ENCODE data around the gene ACTG2. TPM values are rescaled to one million over a fixed set of nuclear protein-coding genes. Genes with fewer than 3 reads are reported as not detected.

The ACTG2 gene
- polyA plus RNA-seq, 3 donors = not detected

DNA sequence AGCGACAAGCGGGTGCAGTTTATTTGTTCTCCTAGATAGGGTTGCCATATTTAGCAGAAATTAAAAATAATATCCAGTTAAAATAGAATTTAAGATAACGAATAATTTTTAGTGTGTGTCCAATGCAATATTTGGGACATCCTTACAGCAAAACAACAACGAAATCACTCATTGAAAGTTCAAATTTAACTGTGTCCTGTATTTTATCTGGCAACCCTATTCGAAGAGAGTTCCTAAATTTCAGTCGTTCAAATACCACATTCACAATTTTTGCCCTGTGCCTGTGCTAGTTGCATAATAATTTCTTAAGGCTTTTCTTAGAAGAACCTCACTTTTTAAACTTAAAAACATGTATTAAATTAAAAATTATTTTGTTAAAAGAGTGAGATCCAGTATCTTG lies 34.5 kb downstream of the ACTG2 start:
- Histone ChIP-seq H3K27ac (ENCODE audit: low read depth in 1 of 2, low read length in 2 of 2) (peak overlapping the region; percentile 98), H3K4me3 (replicated peaks in 1 of 3; ENCODE audit: low read depth in 2 of 3, low read length in 3 of 3) (peak overlapping the region; percentile 60 to 76 (median 74)), H3K36me3 (replicated peaks in 1 of 2; ENCODE audit: control insufficient read depth in 1 of 2, insufficient read depth in 2 of 2, low read length in 2 of 2) (peaks cover 0 to 11% of the 10 kb centered on the region in 2 donors), H3K4me2 (replicated peaks; ENCODE audit: extremely low read depth, low read length, poor library complexity, severe bottlenecking) (peak overlapping the region; percentile 77), H3K9ac (ENCODE audit: insufficient read depth, low read length, poor library complexity, severe bottlenecking) (peak overlapping the region; percentile 92), H3K9me3 (replicated peaks in 1 of 2; ENCODE audit: control insufficient read depth in 1 of 2, insufficient read depth in 1 of 2, low read length in 2 of 2) (no peaks in the 10 kb centered on the region), H3K79me2 (ENCODE audit: insufficient read depth, low read length) (peaks cover 62% of the 10 kb centered on the region), H2AFZ (ENCODE audit: insufficient read depth, low read depth, low read length, poor library complexity, severe bottlenecking) (peak overlapping the region; percentile 66), H3K4me1 (ENCODE audit: control insufficient read depth in 1 of 2, insufficient read depth in 2 of 2, low read length in 2 of 2) (peaks cover 53 to 77% of the 10 kb centered on the region in 2 donors), H3K27me3 (ENCODE audit: control insufficient read depth in 2 of 2, insufficient read depth in 2 of 2, low read length in 2 of 2) (no peaks in the 10 kb centered on the region), H4K20me1 (ENCODE audit: insufficient read depth, low read length) (peaks cover 13% of the 10 kb centered on the region)
- peak overlapping the region; percentile 80 to 92 for H3K4me3 Mint-ChIP-seq
- H3K4me1 Mint-ChIP-seq = peaks cover 64% of the 10 kb centered on the region
- intact Hi-C loops (cut with micrococcal nuclease) = loop anchor here in 1 of 2 donors (5.0 to 10.0 kb wide), 2 partner anchors 55 to 267 kb away; partner anchors contain the start of genes MTHFD2 and TET3
- peaks cover 0 to 2% (median 0%) of the 10 kb centered on the region in 3 donors for H3K27me3 Mint-ChIP-seq (ENCODE audit: low read depth in 3 of 3)
- H3K36me3 Mint-ChIP-seq = peaks cover 17 to 19% of the 10 kb centered on the region in 2 donors
- 20% methylated on average over 1 of the region's 6 CpGs for WGBS (ENCODE audit: insufficient coverage)
- TF ChIP-seq, protein P1, sequence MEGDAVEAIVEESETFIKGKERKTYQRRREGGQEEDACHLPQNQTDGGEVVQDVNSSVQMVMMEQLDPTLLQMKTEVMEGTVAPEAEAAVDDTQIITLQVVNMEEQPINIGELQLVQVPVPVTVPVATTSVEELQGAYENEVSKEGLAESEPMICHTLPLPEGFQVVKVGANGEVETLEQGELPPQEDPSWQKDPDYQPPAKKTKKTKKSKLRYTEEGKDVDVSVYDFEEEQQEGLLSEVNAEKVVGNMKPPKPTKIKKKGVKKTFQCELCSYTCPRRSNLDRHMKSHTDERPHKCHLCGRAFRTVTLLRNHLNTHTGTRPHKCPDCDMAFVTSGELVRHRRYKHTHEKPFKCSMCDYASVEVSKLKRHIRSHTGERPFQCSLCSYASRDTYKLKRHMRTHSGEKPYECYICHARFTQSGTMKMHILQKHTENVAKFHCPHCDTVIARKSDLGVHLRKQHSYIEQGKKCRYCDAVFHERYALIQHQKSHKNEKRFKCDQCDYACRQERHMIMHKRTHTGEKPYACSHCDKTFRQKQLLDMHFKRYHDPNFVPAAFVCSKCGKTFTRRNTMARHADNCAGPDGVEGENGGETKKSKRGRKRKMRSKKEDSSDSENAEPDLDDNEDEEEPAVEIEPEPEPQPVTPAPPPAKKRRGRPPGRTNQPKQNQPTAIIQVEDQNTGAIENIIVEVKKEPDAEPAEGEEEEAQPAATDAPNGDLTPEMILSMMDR (IDR thresholded peaks at IDR 0.05) = no peak
- H3K9me3 Mint-ChIP-seq = peaks cover 0 to 5% (median 0%) of the 10 kb centered on the region in 7 donors
- DNase-seq = no peak
- peak overlapping the region; percentile 97 to 99 (median 98) for H3K27ac Mint-ChIP-seq

DNA sequence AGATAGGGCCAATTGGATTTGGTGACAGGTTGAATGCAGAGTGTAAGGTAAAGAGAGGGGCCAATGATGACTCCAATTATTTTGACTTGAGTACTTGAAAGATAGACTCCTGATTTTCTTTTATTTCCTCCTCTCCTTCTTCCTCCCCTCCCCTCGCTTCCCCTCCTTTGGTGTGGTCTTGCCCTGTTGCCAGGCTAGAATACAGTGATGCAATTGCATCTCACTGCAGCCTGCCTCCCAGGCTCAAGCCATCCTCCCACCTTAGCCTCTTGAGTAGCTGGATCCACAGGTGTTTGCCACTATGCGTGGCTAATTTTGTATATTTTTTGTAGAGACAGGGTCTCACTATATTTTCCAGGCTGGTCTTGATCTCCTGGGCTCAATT lies 36.1 kb downstream of the ACTG2 start:
- Histone ChIP-seq H3K9me3 (replicated peaks in 1 of 2; ENCODE audit: control insufficient read depth in 1 of 2, insufficient read depth in 1 of 2, low read length in 2 of 2) (no peaks in the 10 kb centered on the region), H2AFZ (ENCODE audit: insufficient read depth, low read depth, low read length, poor library complexity, severe bottlenecking) (no peak overlapping the region), H3K79me2 (ENCODE audit: insufficient read depth, low read length) (peaks cover 78% of the 10 kb centered on the region), H3K4me3 (replicated peaks in 1 of 3; ENCODE audit: low read depth in 2 of 3, low read length in 3 of 3) (peak overlapping the region in 1 of 3 experiments; percentile 5), H3K27ac (ENCODE audit: low read depth in 1 of 2, low read length in 2 of 2) (peak overlapping the region in 1 of 2 donors; percentile 60), H3K36me3 (replicated peaks in 1 of 2; ENCODE audit: control insufficient read depth in 1 of 2, insufficient read depth in 2 of 2, low read length in 2 of 2) (peaks cover 3 to 25% of the 10 kb centered on the region in 2 donors), H4K20me1 (ENCODE audit: insufficient read depth, low read length) (peaks cover 26% of the 10 kb centered on the region), H3K27me3 (ENCODE audit: control insufficient read depth in 2 of 2, insufficient read depth in 2 of 2, low read length in 2 of 2) (no peaks in the 10 kb centered on the region), H3K4me2 (replicated peaks; ENCODE audit: extremely low read depth, low read length, poor library complexity, severe bottlenecking) (no peak overlapping the region), H3K4me1 (ENCODE audit: control insufficient read depth in 1 of 2, insufficient read depth in 2 of 2, low read length in 2 of 2) (peaks cover 49 to 70% of the 10 kb centered on the region in 2 donors), H3K9ac (ENCODE audit: insufficient read depth, low read length, poor library complexity, severe bottlenecking) (no peak overlapping the region)
- peaks cover 0 to 2% (median 0%) of the 10 kb centered on the region in 3 donors for H3K27me3 Mint-ChIP-seq (ENCODE audit: low read depth in 3 of 3)
- H3K9me3 Mint-ChIP-seq = peaks cover 0 to 5% (median 0%) of the 10 kb centered on the region in 7 donors
- peak in 1 of 3 donors; percentile 40 for DNase-seq
- intact Hi-C loops (cut with micrococcal nuclease) = loop anchor here in 1 of 2 donors (5.0 to 10.0 kb wide), 2 partner anchors 53 to 266 kb away; partner anchors contain the start of genes MTHFD2 and TET3
- H3K4me3 Mint-ChIP-seq = peak overlapping the region in 1 of 2 donors; percentile 21
- WGBS (ENCODE audit: insufficient coverage) = 100% methylated on average over 1 of the region's 2 CpGs
- H3K4me1 Mint-ChIP-seq = peaks cover 64% of the 10 kb centered on the region
- peaks cover 31 to 32% of the 10 kb centered on the region in 2 donors for H3K36me3 Mint-ChIP-seq
- H3K27ac Mint-ChIP-seq = peak overlapping the region in 6 of 7 donors; percentile 80 to 97 (median 88)
- TF ChIP-seq, protein P1 (IDR thresholded peaks at IDR 0.05) = no peak

All from CD14-positive monocyte (primary cell).